ENCODE data around the gene SLC2A11. TPM values are rescaled to one million over a fixed set of nuclear protein-coding genes. Genes with fewer than 3 reads are reported as not detected.

SLC2A11 gene
- total RNA-seq, 1 donor from 2014 or later: 22.6 TPM

DNA sequence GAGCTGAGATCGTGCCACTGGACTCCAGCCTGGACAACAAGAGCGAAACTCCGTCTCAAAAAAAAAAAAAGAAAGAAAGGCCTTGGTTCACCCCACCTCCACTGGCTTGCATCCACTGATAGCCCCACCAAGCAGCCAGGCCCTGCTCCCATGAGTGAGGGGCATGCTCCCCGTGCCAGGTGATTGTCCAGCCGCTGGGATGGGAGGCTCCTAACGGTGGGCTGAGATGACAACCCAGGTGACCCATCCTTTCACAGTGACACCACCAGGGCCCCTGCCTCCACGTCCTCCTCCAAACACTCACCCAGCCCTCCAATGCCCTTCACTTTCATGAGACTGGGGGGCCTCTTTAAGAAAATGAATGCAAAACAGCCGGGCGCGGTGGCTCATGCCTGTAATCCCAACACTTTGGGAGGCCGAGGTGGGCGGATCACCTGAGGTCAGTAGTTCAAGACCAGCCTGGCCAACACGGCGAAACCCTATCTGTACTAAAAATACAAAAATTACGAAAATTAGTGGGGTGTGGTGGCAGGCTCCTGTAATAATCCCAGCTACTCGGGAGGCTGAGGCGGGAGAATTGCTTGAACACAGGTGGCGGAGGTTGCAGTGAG is 10.3 kb upstream of the SLC2A11 start:
- no peak for DNase-seq (ENCODE audit: extremely low spot score, unreplicated experiment)
- no peaks in the 10 kb centered on the region for H3K9me3 Mint-ChIP-seq (ENCODE audit: unreplicated experiment)
- no peaks in the 10 kb centered on the region for H3K36me3 Mint-ChIP-seq (ENCODE audit: unreplicated experiment)
- no peak overlapping the region for H3K27ac Mint-ChIP-seq (ENCODE audit: unreplicated experiment)
- peaks cover 17% of the 10 kb centered on the region for H3K4me1 Mint-ChIP-seq (ENCODE audit: unreplicated experiment)
- TF ChIP-seq, protein P1, sequence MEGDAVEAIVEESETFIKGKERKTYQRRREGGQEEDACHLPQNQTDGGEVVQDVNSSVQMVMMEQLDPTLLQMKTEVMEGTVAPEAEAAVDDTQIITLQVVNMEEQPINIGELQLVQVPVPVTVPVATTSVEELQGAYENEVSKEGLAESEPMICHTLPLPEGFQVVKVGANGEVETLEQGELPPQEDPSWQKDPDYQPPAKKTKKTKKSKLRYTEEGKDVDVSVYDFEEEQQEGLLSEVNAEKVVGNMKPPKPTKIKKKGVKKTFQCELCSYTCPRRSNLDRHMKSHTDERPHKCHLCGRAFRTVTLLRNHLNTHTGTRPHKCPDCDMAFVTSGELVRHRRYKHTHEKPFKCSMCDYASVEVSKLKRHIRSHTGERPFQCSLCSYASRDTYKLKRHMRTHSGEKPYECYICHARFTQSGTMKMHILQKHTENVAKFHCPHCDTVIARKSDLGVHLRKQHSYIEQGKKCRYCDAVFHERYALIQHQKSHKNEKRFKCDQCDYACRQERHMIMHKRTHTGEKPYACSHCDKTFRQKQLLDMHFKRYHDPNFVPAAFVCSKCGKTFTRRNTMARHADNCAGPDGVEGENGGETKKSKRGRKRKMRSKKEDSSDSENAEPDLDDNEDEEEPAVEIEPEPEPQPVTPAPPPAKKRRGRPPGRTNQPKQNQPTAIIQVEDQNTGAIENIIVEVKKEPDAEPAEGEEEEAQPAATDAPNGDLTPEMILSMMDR (IDR thresholded peaks at IDR 0.05): no peak
- no peak overlapping the region for H3K4me3 Mint-ChIP-seq (ENCODE audit: unreplicated experiment)
- no peaks in the 10 kb centered on the region for H3K27me3 Mint-ChIP-seq (ENCODE audit: unreplicated experiment)

DNA sequence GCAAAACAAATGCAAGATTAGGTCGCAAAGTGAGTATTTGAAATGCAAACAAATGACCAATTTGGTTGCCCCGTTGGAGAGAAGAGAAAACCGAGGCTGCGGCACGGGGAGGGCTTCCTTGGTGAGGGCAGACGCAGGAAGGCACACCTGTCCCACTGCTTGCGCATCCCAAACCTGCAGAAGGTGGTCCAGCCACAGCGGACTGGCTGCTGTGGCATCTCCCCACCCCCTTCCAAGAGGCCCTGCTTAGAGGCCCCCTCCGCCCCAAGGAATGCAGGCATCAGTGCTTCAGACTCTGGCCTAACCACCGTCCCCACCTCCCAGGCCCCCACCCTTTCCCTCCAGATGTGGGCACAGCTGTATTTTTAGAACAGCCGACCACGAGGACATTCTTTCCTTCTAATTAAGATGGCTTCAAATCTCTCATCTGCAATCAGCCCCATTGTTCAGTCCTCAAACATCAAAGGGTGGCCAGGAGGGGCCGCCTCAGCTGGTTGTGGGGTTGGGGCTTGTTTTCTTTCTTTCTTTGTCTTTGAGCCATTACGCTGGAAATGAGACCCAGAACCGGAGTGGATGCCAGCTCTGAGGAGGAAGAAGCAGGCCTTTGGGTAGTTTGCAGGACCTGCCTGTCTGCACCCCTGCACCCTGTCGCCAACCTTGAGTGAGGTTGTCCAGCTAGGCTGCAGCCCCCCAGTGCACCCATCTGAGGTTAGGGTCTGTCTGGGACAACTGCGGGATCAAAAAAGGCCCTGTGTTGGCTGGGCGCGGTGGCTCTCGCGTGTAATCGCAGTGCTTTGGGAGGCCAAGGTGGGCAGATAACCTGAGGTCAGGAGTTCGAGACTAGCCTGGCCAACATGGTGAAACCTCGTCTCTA is 9.4 kb upstream of the SLC2A11 start:
- no peaks in the 10 kb centered on the region for H3K36me3 Mint-ChIP-seq (ENCODE audit: unreplicated experiment)
- no peak overlapping the region for H3K27ac Mint-ChIP-seq (ENCODE audit: unreplicated experiment)
- TF ChIP-seq, protein P1 (IDR thresholded peaks at IDR 0.05): no peak

DNA sequence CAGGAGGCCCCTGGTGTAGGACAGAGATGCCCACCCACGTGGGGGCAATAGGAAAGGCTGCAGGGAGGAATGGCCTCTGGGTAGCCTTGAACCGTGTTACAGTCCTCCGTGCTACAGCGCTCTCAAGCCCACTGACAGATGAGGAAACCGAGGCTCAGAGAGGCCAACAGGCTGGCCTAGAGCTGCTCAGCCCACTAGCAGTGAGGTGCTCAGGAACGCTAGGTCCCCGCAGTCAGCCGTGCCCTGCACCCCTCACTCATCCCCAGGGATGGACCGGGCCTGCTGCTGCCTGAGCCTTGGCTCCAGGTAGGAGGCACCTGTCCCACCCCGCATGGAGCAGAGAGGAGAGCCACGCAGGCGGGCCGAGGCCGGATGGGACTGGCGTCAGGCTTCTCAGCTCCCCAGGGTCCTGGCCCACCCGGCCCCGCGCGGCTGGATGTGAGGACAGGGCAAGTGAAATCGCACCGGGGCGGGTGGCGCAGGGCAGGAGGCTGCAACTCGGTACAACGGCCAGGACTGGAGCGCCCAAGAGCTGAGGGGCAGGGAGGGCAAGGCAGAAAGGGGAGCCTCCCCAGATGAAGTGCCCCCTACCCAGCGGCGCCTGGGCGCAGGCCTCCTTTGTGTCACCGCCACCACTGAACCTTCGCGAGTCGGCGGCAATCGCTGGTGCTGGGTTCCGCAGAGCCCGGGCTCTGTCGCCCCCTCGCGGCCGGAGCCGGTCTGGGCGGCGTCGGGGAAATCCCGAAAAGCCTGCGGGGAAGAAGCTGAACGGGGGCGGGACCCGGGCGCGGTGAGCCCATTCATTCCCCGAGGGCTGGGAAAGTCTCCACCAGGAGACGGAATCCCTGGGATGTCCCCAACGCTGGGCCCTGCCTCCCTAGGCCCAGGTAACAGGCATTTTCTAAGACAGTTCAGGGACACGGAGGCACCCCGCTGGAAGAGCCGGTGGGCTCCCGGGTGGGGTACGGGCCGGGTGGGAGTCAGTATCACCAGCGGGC is 8.4 kb upstream of the SLC2A11 start:
- Mint-ChIP-seq H3K4me3 (ENCODE audit: unreplicated experiment) (no peak overlapping the region), H3K27me3 (ENCODE audit: unreplicated experiment) (no peaks in the 10 kb centered on the region), H3K36me3 (ENCODE audit: unreplicated experiment) (no peaks in the 10 kb centered on the region), H3K4me1 (ENCODE audit: unreplicated experiment) (peaks cover 16% of the 10 kb centered on the region), H3K9me3 (ENCODE audit: unreplicated experiment) (no peaks in the 10 kb centered on the region), H3K27ac (ENCODE audit: unreplicated experiment) (no peak overlapping the region)
- peak; percentile 96 for DNase-seq (ENCODE audit: extremely low spot score, unreplicated experiment)
- TF ChIP-seq, protein P1 (IDR thresholded peaks at IDR 0.05): peak; percentile 99

More for the DNA sequence above, 9.4 kb upstream of the SLC2A11 start:
- H3K4me3 Mint-ChIP-seq (ENCODE audit: unreplicated experiment): no peak overlapping the region
- DNase-seq (ENCODE audit: extremely low spot score, unreplicated experiment): no peak
- peaks cover 17% of the 10 kb centered on the region for H3K4me1 Mint-ChIP-seq (ENCODE audit: unreplicated experiment)
- no peaks in the 10 kb centered on the region for H3K27me3 Mint-ChIP-seq (ENCODE audit: unreplicated experiment)
- H3K9me3 Mint-ChIP-seq (ENCODE audit: unreplicated experiment): no peaks in the 10 kb centered on the region

DNA sequence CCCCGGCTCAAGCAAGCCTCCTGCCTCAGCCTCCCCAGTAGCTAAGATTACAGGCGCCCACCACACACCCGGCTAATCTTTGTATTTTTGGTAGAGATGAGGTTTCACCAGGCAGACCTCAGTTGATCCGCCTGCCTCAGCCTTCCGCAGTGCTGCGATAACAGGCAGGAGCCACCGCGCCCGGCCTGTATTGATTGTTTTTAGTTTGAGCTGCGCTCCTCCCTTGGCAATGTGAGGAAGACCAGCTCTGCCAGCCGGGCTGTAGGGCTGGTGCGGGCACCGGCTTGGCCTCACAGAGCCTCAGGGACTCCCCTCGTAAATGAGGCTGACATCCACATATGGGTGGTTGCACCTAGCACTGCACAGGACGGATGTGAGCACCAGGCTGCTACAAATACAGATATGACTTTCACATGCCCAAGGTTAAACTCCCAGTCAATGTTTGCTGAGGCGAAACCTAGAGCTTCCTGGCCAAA is 7.5 kb upstream of the SLC2A11 start:
- H3K4me3 Mint-ChIP-seq (ENCODE audit: unreplicated experiment): no peak overlapping the region
- DNase-seq (ENCODE audit: extremely low spot score, unreplicated experiment): no peak
- TF ChIP-seq, protein P1 (IDR thresholded peaks at IDR 0.05): no peak

More for the DNA sequence above, 7.5 kb upstream of the SLC2A11 start:
- Mint-ChIP-seq H3K9me3 (ENCODE audit: unreplicated experiment) (no peaks in the 10 kb centered on the region), H3K36me3 (ENCODE audit: unreplicated experiment) (no peaks in the 10 kb centered on the region), H3K27me3 (ENCODE audit: unreplicated experiment) (no peaks in the 10 kb centered on the region), H3K27ac (ENCODE audit: unreplicated experiment) (no peak overlapping the region), H3K4me1 (ENCODE audit: unreplicated experiment) (peaks cover 11% of the 10 kb centered on the region)
